ENCODE results near the gene TRAPPC2L. TPM values are rescaled to one million over a fixed set of nuclear protein-coding genes. Genes with fewer than 3 reads are reported as not detected.

Gene TRAPPC2L
- total and polyA plus RNA-seq, 2 donors (not counting 1 experiment from before 2014, with no cell fraction given), result 33.5 to 65.1 TPM

DNA sequence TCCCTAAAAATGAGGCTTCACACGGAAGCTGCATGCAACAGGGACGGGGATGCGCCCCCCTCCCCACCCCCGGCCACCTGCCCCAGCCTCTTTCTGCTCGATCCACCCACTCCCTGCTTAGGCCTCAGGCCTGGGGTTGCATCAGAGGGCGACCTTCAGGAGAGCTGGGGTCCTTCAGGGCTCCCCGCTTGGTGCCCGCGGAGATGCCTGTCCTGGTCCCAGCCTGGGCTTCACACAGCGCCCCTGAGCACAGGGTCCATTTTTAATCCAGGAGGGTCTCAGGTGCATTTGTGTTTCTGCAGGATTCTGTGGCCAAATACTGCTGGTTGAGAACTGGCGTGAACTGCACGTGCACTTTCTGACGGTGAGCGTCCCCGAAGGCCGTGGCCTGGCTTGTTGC is 37.8 kb upstream of the TRAPPC2L start:
- ATAC-seq (ENCODE audit: low read depth) (no peak), DNase-seq (no peak)
- Mint-ChIP-seq H3K9me3 (ENCODE audit: insufficient read depth) (no peaks in the 10 kb centered on the region), H3K27me3 (no peaks in the 10 kb centered on the region), H3K4me1 (no peaks in the 10 kb centered on the region), H3K4me3 (no peak overlapping the region), H3K27ac (no peak overlapping the region)
- CTCF ChIA-PET, result interaction anchor here (0.9 kb wide), 1 partner anchor 279 kb away, joined by 3 read pairs; no protein-coding TSS in a partner anchor
- H3K4me3 ChIP-seq (ENCODE audit: control extremely low read depth in 1 of 5, extremely low read depth in 1 of 5, insufficient read depth in 1 of 5, low read depth in 2 of 5, low read length in 4 of 5), result no peak overlapping the region
- intact Hi-C loops (cut with micrococcal nuclease), result no loop called here
- no peak overlapping the region for H3K4me2 ChIP-seq (replicated peaks; ENCODE audit: low read depth, low read length, poor library complexity, severe bottlenecking)
- H4K20me1 ChIP-seq (ENCODE audit: control insufficient read depth, insufficient read depth, low read length, poor library complexity, severe bottlenecking), result no peaks in the 10 kb centered on the region
- H3K9ac ChIP-seq (ENCODE audit: low read length), result no peak overlapping the region
- peaks cover 0 to 17% of the 10 kb centered on the region in 2 experiments for H3K36me3 ChIP-seq (replicated peaks in 1 of 2; ENCODE audit: control extremely low read depth in 1 of 2, control insufficient read depth in 1 of 2, extremely low read depth in 1 of 2, insufficient read depth in 2 of 2, low read length in 1 of 2)
- POLR2A ChIA-PET, result no interaction called here
- WGBS (ENCODE audit: insufficient coverage), result 93% methylated on average over 11 of the region's 16 CpGs
- H2AFZ ChIP-seq (ENCODE audit: insufficient read depth, low read depth, low read length, poor library complexity, severe bottlenecking), result no peak overlapping the region
- H3K27ac ChIP-seq (ENCODE audit: low read length in 2 of 2), result no peak overlapping the region
- peaks cover 0 to 5% of the 10 kb centered on the region in 2 donors for H3K4me1 ChIP-seq (ENCODE audit: control insufficient read depth in 2 of 2, insufficient read depth in 2 of 2, low read length in 2 of 2)
- no peaks in the 10 kb centered on the region for H3K27me3 ChIP-seq (replicated peaks in 1 of 4; ENCODE audit: control extremely low read depth in 1 of 4, control insufficient read depth in 3 of 4, insufficient read depth in 4 of 4, low read length in 3 of 4)
- H3K79me2 ChIP-seq (ENCODE audit: control insufficient read depth, insufficient read depth, low read length), result no peaks in the 10 kb centered on the region
- H3K9me3 ChIP-seq (ENCODE audit: control extremely low read depth in 1 of 3, control insufficient read depth in 2 of 3, insufficient read depth in 1 of 3, low read length in 2 of 3), result no peaks in the 10 kb centered on the region
- TF ChIP-seq CTCF (IDR thresholded peaks at IDR 0.05), result no peak

DNA sequence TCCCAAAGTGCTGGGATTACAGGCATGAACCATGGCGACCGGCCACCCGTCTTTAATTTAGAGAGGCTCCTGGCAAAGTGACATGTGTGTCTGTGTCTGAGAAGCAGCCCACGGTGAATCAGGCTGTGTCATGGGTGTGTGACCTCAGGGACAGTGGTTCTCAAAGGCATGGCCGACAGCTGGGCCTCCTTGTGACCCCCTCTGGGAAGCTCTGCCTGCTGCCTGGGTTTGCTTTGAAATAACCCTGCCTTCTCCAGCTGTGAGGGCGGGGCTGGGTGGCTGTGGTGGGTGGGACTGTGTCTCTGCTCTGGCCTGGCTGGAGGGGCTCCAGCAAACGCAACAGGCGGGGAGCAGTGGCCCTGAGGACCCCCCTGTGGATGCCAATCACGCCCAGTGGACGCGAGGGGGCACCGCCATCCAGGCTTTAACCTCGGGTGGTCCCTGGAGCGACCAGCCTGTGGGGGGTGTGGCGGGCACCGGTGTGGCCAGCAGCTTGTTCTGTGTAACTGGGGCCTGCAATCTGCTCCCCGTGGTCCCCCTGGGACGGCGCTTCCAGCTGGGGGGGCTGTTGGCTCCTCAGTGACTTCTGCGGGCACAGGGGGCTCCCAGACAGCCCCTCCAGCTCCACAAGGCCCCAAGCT is 36.4 kb upstream of the TRAPPC2L start:
- no peaks in the 10 kb centered on the region for H3K27me3 ChIP-seq (replicated peaks in 1 of 4; ENCODE audit: control extremely low read depth in 1 of 4, control insufficient read depth in 3 of 4, insufficient read depth in 4 of 4, low read length in 3 of 4)
- no peaks in the 10 kb centered on the region for H3K27me3 Mint-ChIP-seq
- H3K27ac ChIP-seq (ENCODE audit: low read length in 2 of 2), result no peak overlapping the region
- no peak overlapping the region for H3K4me2 ChIP-seq (replicated peaks; ENCODE audit: low read depth, low read length, poor library complexity, severe bottlenecking)
- H3K4me3 ChIP-seq (ENCODE audit: control extremely low read depth in 1 of 5, extremely low read depth in 1 of 5, insufficient read depth in 1 of 5, low read depth in 2 of 5, low read length in 4 of 5), result no peak overlapping the region
- H3K79me2 ChIP-seq (ENCODE audit: control insufficient read depth, insufficient read depth, low read length), result no peaks in the 10 kb centered on the region
- H3K4me1 ChIP-seq (ENCODE audit: control insufficient read depth in 2 of 2, insufficient read depth in 2 of 2, low read length in 2 of 2), result peaks cover 0 to 5% of the 10 kb centered on the region in 2 donors
- ATAC-seq (ENCODE audit: low read depth), result no peak
- H2AFZ ChIP-seq (ENCODE audit: insufficient read depth, low read depth, low read length, poor library complexity, severe bottlenecking), result no peak overlapping the region
- intact Hi-C loops (cut with micrococcal nuclease), result no loop called here
- H3K4me3 Mint-ChIP-seq, result no peak overlapping the region
- WGBS (ENCODE audit: insufficient coverage), result 93% methylated on average over 18 of the region's 20 CpGs
- ChIA-PET CTCF (no interaction called here), POLR2A (interaction anchor here (0.7 kb wide), 1 partner anchor 84 kb away, joined by 3 read pairs; no protein-coding TSS in a partner anchor)
- no peaks in the 10 kb centered on the region for H3K9me3 Mint-ChIP-seq (ENCODE audit: insufficient read depth)
- H3K9me3 ChIP-seq (ENCODE audit: control extremely low read depth in 1 of 3, control insufficient read depth in 2 of 3, insufficient read depth in 1 of 3, low read length in 2 of 3), result no peaks in the 10 kb centered on the region
- H4K20me1 ChIP-seq (ENCODE audit: control insufficient read depth, insufficient read depth, low read length, poor library complexity, severe bottlenecking), result no peaks in the 10 kb centered on the region
- no peak overlapping the region for H3K27ac Mint-ChIP-seq
- TF ChIP-seq CTCF (IDR thresholded peaks at IDR 0.05) (no peak), EZH2 (IDR thresholded peaks at IDR 0.05; ENCODE audit: borderline replicate concordance, insufficient read depth, low read depth, low read length, poor library complexity, severe bottlenecking) (no peak)
- no peaks in the 10 kb centered on the region for H3K4me1 Mint-ChIP-seq
- DNase-seq, result no peak
- no peak overlapping the region for H3K9ac ChIP-seq (ENCODE audit: low read length)
- H3K36me3 ChIP-seq (replicated peaks in 1 of 2; ENCODE audit: control extremely low read depth in 1 of 2, control insufficient read depth in 1 of 2, extremely low read depth in 1 of 2, insufficient read depth in 2 of 2, low read length in 1 of 2), result peaks cover 0 to 17% of the 10 kb centered on the region in 2 experiments
